ENCODE results near the gene DHRS9.
"Not testable (repeated sequence)": the region's sequence is repeated elsewhere in the genome, so short reads cannot be mapped to it uniquely, and the experiment has no call there.

The DHRS9 gene

GRCh38 chr2:169119851-169120250, 50.5 kb downstream of the DHRS9 start:
- no peak overlapping the region for H3K27ac ChIP-seq
- DNase-seq (ENCODE audit: low read depth, low spot score), result no peak

GRCh38 chr2:169129703-169130243, 60.4 kb downstream of the DHRS9 start:
- DNase-seq (ENCODE audit: low read depth, low spot score), result no peak
- no peak overlapping the region for H3K27ac ChIP-seq

- DNase-seq (ENCODE audit: low read depth, low spot score), result no peak
These were observed 62.5 kb downstream of the DHRS9 start for GRCh38 chr2:169131587-169132512.

GRCh38 chr2:169134272-169134671, 64.9 kb downstream of the DHRS9 start:
- DNase-seq (ENCODE audit: low read depth, low spot score); H3K27ac ChIP-seq: not testable (repeated sequence)

More at GRCh38 chr2:169131587-169132512, 62.5 kb downstream of the DHRS9 start:
- no peak overlapping the region for H3K27ac ChIP-seq

- DNase-seq (ENCODE audit: low read depth, low spot score); H3K27ac ChIP-seq: not testable (repeated sequence)
These were observed 67.1 kb downstream of the DHRS9 start for GRCh38 chr2:169136428-169136827.

GRCh38 chr2:169136885-169137534, 67.6 kb downstream of the DHRS9 start:
- no peak for DNase-seq (ENCODE audit: low read depth, low spot score)
- H3K27ac ChIP-seq, result no peak overlapping the region

GRCh38 chr2:169137924-169138323, 68.6 kb downstream of the DHRS9 start:
- DNase-seq (ENCODE audit: low read depth, low spot score), result no peak
- H3K27ac ChIP-seq, result no peak overlapping the region

GRCh38 chr2:169139145-169139544, 69.8 kb downstream of the DHRS9 start:
- no peak for DNase-seq (ENCODE audit: low read depth, low spot score)
- H3K27ac ChIP-seq, result no peak overlapping the region

GRCh38 chr2:169139993-169140767, 70.8 kb downstream of the DHRS9 start:
- no peak overlapping the region for H3K27ac ChIP-seq
- no peak for DNase-seq (ENCODE audit: low read depth, low spot score)

- no peak for DNase-seq (ENCODE audit: low read depth, low spot score)
- H3K27ac ChIP-seq, result no peak overlapping the region
These were observed 72.5 kb downstream of the DHRS9 start for GRCh38 chr2:169141713-169142352.

GRCh38 chr2:169143998-169144397, 74.6 kb downstream of the DHRS9 start:
- no peak for DNase-seq (ENCODE audit: low read depth, low spot score)
- no peak overlapping the region for H3K27ac ChIP-seq
